ENCODE measurements around the gene FCER2. TPM values are rescaled to one million over a fixed set of nuclear protein-coding genes. Genes with fewer than 3 reads are reported as not detected.
A peak's percentile ranks its signal among the peaks of the same experiment; 100 is the strongest.

FCER2 gene
- total RNA-seq, 1 donor from 2014 or later = not detected

DNA sequence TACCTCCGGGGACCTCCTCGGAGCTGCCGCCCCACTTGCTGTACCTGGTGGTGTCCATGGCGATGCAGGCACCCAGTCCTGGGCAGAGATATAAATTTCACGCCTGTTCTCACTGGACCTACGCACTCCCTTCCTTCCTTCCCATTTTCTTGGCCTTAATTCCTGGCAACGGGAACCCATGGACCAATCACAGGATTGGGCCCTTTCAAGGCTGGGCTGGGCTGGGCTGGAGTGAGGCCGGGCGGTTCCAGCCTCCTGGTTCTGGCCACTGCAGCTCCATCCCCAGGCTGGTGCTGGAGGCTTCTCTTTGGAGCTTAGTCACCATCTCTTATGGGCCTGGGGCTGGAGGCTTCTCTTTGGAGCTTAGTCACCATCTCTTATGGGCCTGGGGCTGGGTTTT lies 30.1 kb upstream of the FCER2 start, which contains the start of gene CLEC4G:
TSS of gene CLEC4G (minus strand) at position 66 of the 400 bp plus-strand sequence. CDS start at position 58, 8 bp downstream.
- TF ChIP-seq, protein P1, sequence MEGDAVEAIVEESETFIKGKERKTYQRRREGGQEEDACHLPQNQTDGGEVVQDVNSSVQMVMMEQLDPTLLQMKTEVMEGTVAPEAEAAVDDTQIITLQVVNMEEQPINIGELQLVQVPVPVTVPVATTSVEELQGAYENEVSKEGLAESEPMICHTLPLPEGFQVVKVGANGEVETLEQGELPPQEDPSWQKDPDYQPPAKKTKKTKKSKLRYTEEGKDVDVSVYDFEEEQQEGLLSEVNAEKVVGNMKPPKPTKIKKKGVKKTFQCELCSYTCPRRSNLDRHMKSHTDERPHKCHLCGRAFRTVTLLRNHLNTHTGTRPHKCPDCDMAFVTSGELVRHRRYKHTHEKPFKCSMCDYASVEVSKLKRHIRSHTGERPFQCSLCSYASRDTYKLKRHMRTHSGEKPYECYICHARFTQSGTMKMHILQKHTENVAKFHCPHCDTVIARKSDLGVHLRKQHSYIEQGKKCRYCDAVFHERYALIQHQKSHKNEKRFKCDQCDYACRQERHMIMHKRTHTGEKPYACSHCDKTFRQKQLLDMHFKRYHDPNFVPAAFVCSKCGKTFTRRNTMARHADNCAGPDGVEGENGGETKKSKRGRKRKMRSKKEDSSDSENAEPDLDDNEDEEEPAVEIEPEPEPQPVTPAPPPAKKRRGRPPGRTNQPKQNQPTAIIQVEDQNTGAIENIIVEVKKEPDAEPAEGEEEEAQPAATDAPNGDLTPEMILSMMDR (IDR thresholded peaks at IDR 0.05; ENCODE audit: partially characterized antibody, unreplicated experiment) = no peak
- no peak within 1 kb of the TSS for H3K4me3 Mint-ChIP-seq (ENCODE audit: unreplicated experiment)
- H3K27ac Mint-ChIP-seq (ENCODE audit: unreplicated experiment) = no peak within 1 kb of the TSS
- H3K36me3 Mint-ChIP-seq (ENCODE audit: unreplicated experiment) = peaks cover 6% of the 10 kb centered on the region
- H3K27me3 Mint-ChIP-seq (ENCODE audit: unreplicated experiment) = peaks cover 7% of the 10 kb centered on the region
- H3K4me1 Mint-ChIP-seq (ENCODE audit: low read depth, unreplicated experiment) = peaks cover 7% of the 10 kb centered on the region
- H3K9me3 Mint-ChIP-seq (ENCODE audit: unreplicated experiment) = no peaks in the 10 kb centered on the region
- DNase-seq = no peak

DNA sequence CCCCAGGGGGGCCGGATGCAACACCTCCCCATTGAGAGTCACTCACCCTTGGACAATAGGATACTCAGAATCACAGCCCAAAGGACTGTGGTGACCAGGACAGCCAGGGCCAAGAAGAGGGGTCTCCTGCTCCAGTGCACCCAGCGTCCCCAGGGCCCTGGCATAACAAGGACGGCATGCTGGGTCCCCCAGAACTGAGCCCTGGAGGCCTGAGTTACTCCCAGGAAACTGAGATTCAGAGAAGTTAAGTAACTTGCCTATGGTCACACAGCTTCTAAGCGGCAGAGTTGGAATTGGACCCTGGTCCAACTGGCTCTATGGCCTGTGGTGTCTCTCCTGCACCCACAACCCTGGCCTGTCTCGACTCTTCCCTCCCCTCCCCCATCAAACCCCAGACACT lies 29.7 kb upstream of the FCER2 start:
- H3K4me1 Mint-ChIP-seq (ENCODE audit: low read depth, unreplicated experiment) = peaks cover 7% of the 10 kb centered on the region
- no peak overlapping the region for H3K27ac Mint-ChIP-seq (ENCODE audit: unreplicated experiment)
- H3K27me3 Mint-ChIP-seq (ENCODE audit: unreplicated experiment) = peaks cover 7% of the 10 kb centered on the region
- peaks cover 8% of the 10 kb centered on the region for H3K36me3 Mint-ChIP-seq (ENCODE audit: unreplicated experiment)
- TF ChIP-seq, protein P1 (IDR thresholded peaks at IDR 0.05; ENCODE audit: partially characterized antibody, unreplicated experiment) = no peak
- H3K9me3 Mint-ChIP-seq (ENCODE audit: unreplicated experiment) = no peaks in the 10 kb centered on the region
- no peak for DNase-seq
- H3K4me3 Mint-ChIP-seq (ENCODE audit: unreplicated experiment) = no peak overlapping the region

DNA sequence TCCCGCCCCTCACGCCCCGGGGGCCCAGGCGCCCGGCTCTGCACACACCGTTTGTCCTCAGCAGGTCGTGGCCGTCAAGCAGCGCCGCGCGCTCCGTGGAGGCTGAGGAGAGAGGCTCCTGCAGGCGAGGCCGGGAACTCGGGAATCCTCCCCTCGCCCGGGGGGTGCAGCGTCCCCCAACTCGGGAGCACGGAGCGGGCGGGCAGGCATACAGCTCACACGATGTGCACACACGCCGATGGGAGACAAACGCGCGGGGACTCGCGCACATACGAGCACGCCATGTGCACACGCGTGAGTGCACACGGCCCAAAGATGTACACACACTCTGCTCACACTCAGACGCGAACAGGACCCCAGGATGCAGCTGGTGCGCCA lies 29.3 kb upstream of the FCER2 start:
- Mint-ChIP-seq H3K27me3 (ENCODE audit: unreplicated experiment) (peaks cover 5% of the 10 kb centered on the region), H3K27ac (ENCODE audit: unreplicated experiment) (no peak overlapping the region)

DNA sequence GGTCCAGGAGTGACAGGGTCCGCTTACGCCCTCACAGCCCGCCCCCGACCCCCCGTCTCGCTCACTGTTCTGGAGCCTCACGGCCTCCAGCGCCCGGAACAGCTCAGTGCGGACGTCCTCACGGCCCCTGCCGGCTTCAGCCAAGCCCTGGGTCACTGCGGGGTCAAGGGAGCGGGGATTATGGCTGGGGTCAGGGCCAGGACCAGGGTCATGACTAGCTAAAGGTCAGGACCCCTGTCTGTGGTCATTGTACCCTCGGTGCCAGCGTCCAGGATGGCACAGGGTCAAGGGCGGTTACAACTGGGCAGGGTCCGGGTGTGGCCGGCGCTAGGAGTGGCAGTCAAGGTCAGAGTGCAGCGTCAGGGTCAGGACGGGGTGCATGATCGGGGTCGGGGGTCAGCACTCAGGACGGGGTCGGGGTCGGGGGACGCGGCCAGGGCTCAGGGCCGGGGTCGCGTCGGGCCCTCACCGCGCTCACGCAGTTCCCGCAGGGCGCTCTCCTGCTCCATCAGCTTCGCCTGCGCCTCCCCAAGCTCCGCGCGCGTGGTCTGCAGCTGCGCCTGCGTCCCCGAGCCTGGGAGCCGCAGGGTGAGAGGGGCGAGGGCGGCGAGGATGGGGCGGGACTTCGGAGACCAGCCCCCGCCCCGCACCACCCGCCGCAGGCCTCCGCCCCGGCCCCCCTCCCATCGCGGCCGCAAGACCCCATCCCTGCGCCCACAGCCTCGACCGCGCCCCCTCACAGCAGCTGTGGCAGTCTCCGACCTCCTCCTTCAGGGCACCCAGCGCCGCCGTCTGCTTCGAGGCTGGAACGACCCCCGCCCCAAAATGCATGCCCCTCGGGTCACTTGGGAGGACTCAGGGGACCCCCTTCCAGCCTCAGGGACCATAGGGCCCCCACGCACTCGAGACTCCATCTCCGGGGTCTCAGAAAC lies 28.6 kb upstream of the FCER2 start:
- Mint-ChIP-seq H3K27ac (ENCODE audit: unreplicated experiment) (no peak overlapping the region), H3K36me3 (ENCODE audit: unreplicated experiment) (peaks cover 10% of the 10 kb centered on the region), H3K27me3 (ENCODE audit: unreplicated experiment) (peaks cover 5% of the 10 kb centered on the region), H3K9me3 (ENCODE audit: unreplicated experiment) (no peaks in the 10 kb centered on the region), H3K4me1 (ENCODE audit: low read depth, unreplicated experiment) (peaks cover 7% of the 10 kb centered on the region), H3K4me3 (ENCODE audit: unreplicated experiment) (peak overlapping the region; percentile 76)
- DNase-seq = peak; percentile 61
- TF ChIP-seq, protein P1 (IDR thresholded peaks at IDR 0.05; ENCODE audit: partially characterized antibody, unreplicated experiment) = no peak

More for the DNA sequence above, 29.3 kb upstream of the FCER2 start:
- Mint-ChIP-seq H3K4me1 (ENCODE audit: low read depth, unreplicated experiment) (peaks cover 7% of the 10 kb centered on the region), H3K9me3 (ENCODE audit: unreplicated experiment) (no peaks in the 10 kb centered on the region), H3K36me3 (ENCODE audit: unreplicated experiment) (peaks cover 10% of the 10 kb centered on the region), H3K4me3 (ENCODE audit: unreplicated experiment) (no peak overlapping the region)
- no peak for DNase-seq
- TF ChIP-seq, protein P1 (IDR thresholded peaks at IDR 0.05; ENCODE audit: partially characterized antibody, unreplicated experiment) = no peak

DNA sequence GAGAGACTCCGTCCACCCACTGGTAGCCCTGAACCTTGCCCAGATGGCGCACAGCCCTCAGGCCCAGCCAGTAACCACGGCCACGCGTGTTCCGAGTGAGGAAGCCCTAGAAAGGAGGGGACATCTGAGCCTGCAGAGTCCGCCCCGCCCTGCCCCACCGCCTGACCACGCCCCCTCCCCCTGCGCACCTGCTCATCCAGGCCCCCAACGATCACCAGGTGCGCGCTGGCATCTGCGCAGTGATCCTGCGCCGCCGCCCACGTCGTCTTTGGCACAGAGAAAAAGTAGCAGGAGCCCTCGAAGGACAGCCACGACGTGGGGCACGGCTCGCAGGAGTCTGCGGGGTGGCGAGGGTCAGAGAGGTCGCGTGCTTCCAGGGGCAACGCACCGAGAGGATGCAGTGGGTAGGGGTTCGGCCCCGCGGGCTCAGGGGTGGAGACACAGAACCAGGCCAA lies 27.9 kb upstream of the FCER2 start:
- DNase-seq = peak; percentile 24
- Mint-ChIP-seq H3K27me3 (ENCODE audit: unreplicated experiment) (peaks cover 5% of the 10 kb centered on the region), H3K4me3 (ENCODE audit: unreplicated experiment) (peak overlapping the region; percentile 76), H3K36me3 (ENCODE audit: unreplicated experiment) (peaks cover 10% of the 10 kb centered on the region), H3K4me1 (ENCODE audit: low read depth, unreplicated experiment) (peaks cover 7% of the 10 kb centered on the region), H3K9me3 (ENCODE audit: unreplicated experiment) (no peaks in the 10 kb centered on the region), H3K27ac (ENCODE audit: unreplicated experiment) (no peak overlapping the region)
- TF ChIP-seq, protein P1 (IDR thresholded peaks at IDR 0.05; ENCODE audit: partially characterized antibody, unreplicated experiment) = no peak
